ENCODE data around the gene C1RL. TPM values are rescaled to one million over a fixed set of nuclear protein-coding genes. Genes with fewer than 3 reads are reported as not detected.

Gene C1RL
- total RNA-seq, 1 experiment from 2014 or later = 72.9 TPM

- Histone ChIP-seq H3K4me3 (no peak overlapping the region), H4K20me1 (ENCODE audit: insufficient read depth) (no peaks in the 10 kb centered on the region; the same call in 1 of the 2 replicates), H3K9me3 (ENCODE audit: insufficient read depth, low read depth) (no peaks in the 10 kb centered on the region), H3K79me2 (ENCODE audit: low read depth) (no peaks in the 10 kb centered on the region), H3K4me2 (no peak overlapping the region), H3K9me2 (ENCODE audit: insufficient read depth) (no peaks in the 10 kb centered on the region), H3F3A (ENCODE audit: insufficient read depth, low read depth) (no peaks in the 10 kb centered on the region; the same call in 1 of the 2 replicates), H3K36me3 (ENCODE audit: low read depth) (peaks cover 6% of the 10 kb centered on the region; the same call in 1 of the 2 replicates), H2AFZ (no peak overlapping the region), H3K4me1 (replicated peaks; ENCODE audit: insufficient read depth) (no peaks in the 10 kb centered on the region), H3K27ac (no peak overlapping the region), H3K27me3 (ENCODE audit: insufficient read depth, low read depth) (no peaks in the 10 kb centered on the region)
- no TSS peak for BruUV-seq (replicated peaks)
- POLR2A ChIA-PET (ENCODE audit: unreplicated experiment) = interaction anchor here (0.6 kb wide), 1 partner anchor 535 kb away, joined by 3 read pairs; no protein-coding TSS in a partner anchor
- no peak for TF ChIP-seq CTCF (conservative IDR thresholded peaks at IDR 0.05)
- TF ChIP-seq EZH2 (IDR thresholded peaks at IDR 0.05; ENCODE audit: low read depth) = no peak
- CTCF ChIA-PET = interaction anchor here (0.6 kb wide), 1 partner anchor 199 kb away, joined by 9 read pairs; no protein-coding TSS in a partner anchor
- intact Hi-C loops (cut with micrococcal nuclease; ENCODE audit: unreplicated experiment) = no loop called here
- DNase-seq = no peak
These were observed 37.2 kb upstream of the C1RL start for GRCh38 chr12:7146228-7146627.

GRCh38 chr12:7145671-7146070 lies 36.7 kb upstream of the C1RL start:
- Histone ChIP-seq H3K79me2 (ENCODE audit: low read depth) (no peaks in the 10 kb centered on the region), H3F3A (ENCODE audit: insufficient read depth, low read depth) (no peaks in the 10 kb centered on the region; the same call in 1 of the 2 replicates), H2AFZ (no peak overlapping the region), H3K4me1 (replicated peaks; ENCODE audit: insufficient read depth) (no peaks in the 10 kb centered on the region), H3K27ac (no peak overlapping the region), H3K36me3 (ENCODE audit: low read depth) (peaks cover 6% of the 10 kb centered on the region; the same call in 1 of the 2 replicates), H3K4me3 (no peak overlapping the region), H3K9me3 (ENCODE audit: insufficient read depth, low read depth) (no peaks in the 10 kb centered on the region), H3K9me2 (ENCODE audit: insufficient read depth) (no peaks in the 10 kb centered on the region), H3K27me3 (ENCODE audit: insufficient read depth, low read depth) (no peaks in the 10 kb centered on the region), H4K20me1 (ENCODE audit: insufficient read depth) (no peaks in the 10 kb centered on the region; the same call in 1 of the 2 replicates), H3K4me2 (no peak overlapping the region)
- BruUV-seq (replicated peaks) = no TSS peak
- intact Hi-C loops (cut with micrococcal nuclease; ENCODE audit: unreplicated experiment) = no loop called here
- POLR2A ChIA-PET (ENCODE audit: unreplicated experiment) = no interaction called here
- no peak for DNase-seq
- TF ChIP-seq CTCF (conservative IDR thresholded peaks at IDR 0.05) = no peak
- no peak for TF ChIP-seq EZH2 (IDR thresholded peaks at IDR 0.05; ENCODE audit: low read depth)
- CTCF ChIA-PET = interaction anchor here (0.6 to 1.5 kb wide), 3 partner anchors 10 to 198 kb away, joined by 5 to 10 read pairs (median 9); no protein-coding TSS in a partner anchor

GRCh38 chr12:7144414-7145120 lies 35.6 kb upstream of the C1RL start:
- BruUV-seq (replicated peaks) = no TSS peak

More at GRCh38 chr12:7144414-7145120, 35.6 kb upstream of the C1RL start:
- ChIA-PET CTCF (interaction anchor here (0.6 to 1.5 kb wide), 4 partner anchors 11 to 265 kb away, joined by 3 to 10 read pairs (median 4); partner anchors contain the start of genes C12orf57 and RNU7-1), POLR2A (ENCODE audit: unreplicated experiment) (interaction anchor here (0.7 kb wide), 1 partner anchor 681 kb away, joined by 16 read pairs; no protein-coding TSS in a partner anchor)
- intact Hi-C loops (cut with micrococcal nuclease; ENCODE audit: unreplicated experiment) = no loop called here
- Histone ChIP-seq H3K9me3 (ENCODE audit: insufficient read depth, low read depth) (no peaks in the 10 kb centered on the region), H3K4me3 (no peak overlapping the region), H3K4me1 (replicated peaks; ENCODE audit: insufficient read depth) (no peaks in the 10 kb centered on the region), H3K9me2 (ENCODE audit: insufficient read depth) (no peaks in the 10 kb centered on the region), H3K27me3 (ENCODE audit: insufficient read depth, low read depth) (no peaks in the 10 kb centered on the region), H3F3A (ENCODE audit: insufficient read depth, low read depth) (no peaks in the 10 kb centered on the region; the same call in 1 of the 2 replicates), H3K79me2 (ENCODE audit: low read depth) (no peaks in the 10 kb centered on the region), H4K20me1 (ENCODE audit: insufficient read depth) (no peaks in the 10 kb centered on the region; the same call in 1 of the 2 replicates), H3K27ac (no peak overlapping the region), H3K36me3 (ENCODE audit: low read depth) (peaks cover 6% of the 10 kb centered on the region; the same call in 1 of the 2 replicates), H3K4me2 (no peak overlapping the region), H2AFZ (no peak overlapping the region)
- TF ChIP-seq EZH2 (IDR thresholded peaks at IDR 0.05; ENCODE audit: low read depth) (no peak), CTCF (conservative IDR thresholded peaks at IDR 0.05) (peak; percentile 81)
- no peak for DNase-seq

Measured in PC-9 (cell line).